NCI-H2171 treated with DMSO at 0.1 percent for 48 hours (cell line): ENCODE results near the gene SCARF1.
"Not testable (repeated sequence)": the region's sequence is repeated elsewhere in the genome, so short reads cannot be mapped to it uniquely, and the experiment has no call there.

ENCODE experiments used
- DNase-seq: peaks from one replicate; lab custom pipeline; 2025; lab: John Stamatoyannopoulos, UW

SCARF1 gene

GRCh38 chr17:1645207-1646171, at the start of gene SCARF1:
TSS of gene SCARF1 (minus strand) at chr17:1645732. CDS start at chr17:1645697, 35 bp downstream.
- no peak for DNase-seq

DNA sequence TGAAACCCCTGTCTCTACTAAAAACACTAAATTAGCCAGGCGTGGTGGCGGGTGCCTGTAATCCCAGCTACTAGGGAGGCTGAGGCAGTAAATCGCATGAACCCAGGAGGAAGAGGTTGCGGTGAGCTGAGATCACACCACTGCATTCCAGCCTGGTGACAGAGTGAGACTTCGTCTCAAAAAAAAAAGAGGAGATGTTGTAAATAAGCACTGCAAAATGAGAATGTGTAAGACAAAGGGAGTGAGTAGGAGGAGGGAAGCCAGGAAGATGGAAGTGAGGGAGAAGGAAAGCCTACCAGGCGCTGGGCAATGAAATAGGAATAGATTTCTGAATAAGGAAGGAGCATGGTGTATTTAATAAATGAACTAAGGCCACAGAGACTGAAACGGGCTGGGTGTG, 47.8 kb upstream of the SCARF1 start:
- DNase-seq = no peak

DNA sequence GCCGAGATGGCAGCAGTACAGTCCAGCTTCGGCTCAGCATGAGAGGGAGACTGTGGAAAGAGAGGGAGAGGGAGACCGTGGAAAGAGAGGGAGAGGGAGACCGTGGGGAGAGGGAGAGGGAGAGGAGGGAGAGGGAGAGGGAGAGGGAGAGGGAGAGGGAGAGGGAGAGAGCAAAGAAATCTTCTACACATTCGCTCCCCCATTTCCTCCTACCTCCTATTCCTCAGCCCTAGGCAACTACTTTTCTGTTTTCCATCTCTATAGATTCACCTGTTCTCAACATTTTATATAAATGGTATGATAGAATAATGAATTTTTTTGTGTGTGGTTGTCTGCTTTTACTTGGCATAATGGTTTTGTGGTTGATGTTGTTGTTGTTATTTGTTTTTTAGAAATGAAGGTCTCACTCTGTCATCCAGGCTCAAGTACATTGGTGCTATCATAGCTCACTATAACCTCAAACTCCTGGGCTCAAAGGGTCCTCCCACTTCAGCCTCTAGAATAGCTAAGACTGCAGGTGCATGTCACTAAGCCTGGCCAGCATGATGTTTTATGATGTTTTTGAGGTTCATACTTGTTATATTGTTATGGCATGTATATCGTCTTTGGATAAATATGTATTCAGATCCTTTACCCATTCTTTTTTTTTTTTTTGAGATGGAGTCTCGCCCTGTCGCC, 45.2 kb upstream of the SCARF1 start:
- no peak for DNase-seq

DNA sequence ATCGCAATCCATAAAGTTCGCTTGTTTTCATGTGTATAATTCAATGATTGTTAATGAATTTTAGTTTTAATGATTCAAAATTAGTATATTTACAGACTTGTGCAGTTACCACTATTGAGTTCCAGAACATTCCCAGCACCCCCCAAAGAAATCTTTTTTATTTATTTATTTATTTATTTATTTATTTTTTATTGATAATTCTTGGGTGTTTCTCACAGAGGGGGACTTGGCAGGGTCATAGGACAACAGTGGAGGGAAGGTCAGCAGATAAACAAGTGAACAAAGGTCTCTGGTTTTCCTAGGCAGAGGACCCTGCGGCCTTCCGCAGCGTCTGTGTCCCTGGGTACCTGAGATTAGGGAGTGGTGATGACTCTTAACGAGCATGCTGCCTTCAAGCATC, 42.9 kb upstream of the SCARF1 start:
- DNase-seq = not testable (repeated sequence)

- DNase-seq = no peak
These were observed 40.6 kb upstream of the SCARF1 start for GRCh38 chr17:1686086-1686485.

DNA sequence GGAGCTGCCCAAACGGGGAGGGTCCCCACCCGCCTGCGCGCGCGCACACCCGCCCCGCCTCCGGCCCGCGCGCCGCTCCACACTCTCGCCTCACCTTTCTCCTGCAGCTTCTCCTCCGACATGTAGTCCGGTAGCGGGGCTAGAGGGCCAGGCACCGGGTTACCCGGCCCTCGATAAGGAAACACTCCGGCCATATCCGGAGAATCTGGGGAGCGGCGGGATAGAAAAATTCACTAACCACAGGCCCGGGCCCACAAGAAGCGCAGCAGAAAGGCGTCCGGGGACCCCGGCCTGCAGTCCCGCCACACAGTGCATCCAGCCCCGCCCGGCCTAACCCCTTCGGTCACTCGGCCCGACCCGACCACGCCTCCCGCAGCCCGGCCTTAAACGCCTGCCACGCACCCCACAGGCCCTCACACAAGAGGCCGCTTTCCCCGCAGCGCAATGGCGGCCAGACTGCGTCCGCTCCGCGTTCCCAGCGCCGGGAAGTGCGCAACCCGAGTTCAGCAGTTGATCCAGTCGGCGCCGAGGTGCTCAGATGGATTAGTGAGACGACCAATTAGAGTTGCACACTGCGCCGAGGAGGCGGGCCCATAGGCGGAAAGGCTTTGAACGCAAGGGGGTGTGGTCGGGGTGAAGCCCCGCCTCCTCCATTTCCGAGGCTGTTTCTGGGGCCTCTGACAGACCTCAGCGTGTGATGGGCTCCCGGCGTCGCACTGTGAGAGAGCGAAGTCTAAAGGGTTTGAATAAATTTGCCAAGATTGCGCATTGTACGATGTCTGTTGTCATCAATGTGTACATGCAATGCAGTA, 39.1 kb upstream of the SCARF1 start, which contains the start of gene PRPF8:
Gene PRPF8 (minus strand): TSS at position 490 of the 812 bp plus-strand sequence. CDS start 296 bp downstream, at position 194.
- DNase-seq = peak; percentile 100

- DNase-seq = no peak
These were observed 37.9 kb upstream of the SCARF1 start for GRCh38 chr17:1683459-1683858.

GRCh38 chr17:1676401-1676800, 30.9 kb upstream of the SCARF1 start:
- DNase-seq = no peak

DNA sequence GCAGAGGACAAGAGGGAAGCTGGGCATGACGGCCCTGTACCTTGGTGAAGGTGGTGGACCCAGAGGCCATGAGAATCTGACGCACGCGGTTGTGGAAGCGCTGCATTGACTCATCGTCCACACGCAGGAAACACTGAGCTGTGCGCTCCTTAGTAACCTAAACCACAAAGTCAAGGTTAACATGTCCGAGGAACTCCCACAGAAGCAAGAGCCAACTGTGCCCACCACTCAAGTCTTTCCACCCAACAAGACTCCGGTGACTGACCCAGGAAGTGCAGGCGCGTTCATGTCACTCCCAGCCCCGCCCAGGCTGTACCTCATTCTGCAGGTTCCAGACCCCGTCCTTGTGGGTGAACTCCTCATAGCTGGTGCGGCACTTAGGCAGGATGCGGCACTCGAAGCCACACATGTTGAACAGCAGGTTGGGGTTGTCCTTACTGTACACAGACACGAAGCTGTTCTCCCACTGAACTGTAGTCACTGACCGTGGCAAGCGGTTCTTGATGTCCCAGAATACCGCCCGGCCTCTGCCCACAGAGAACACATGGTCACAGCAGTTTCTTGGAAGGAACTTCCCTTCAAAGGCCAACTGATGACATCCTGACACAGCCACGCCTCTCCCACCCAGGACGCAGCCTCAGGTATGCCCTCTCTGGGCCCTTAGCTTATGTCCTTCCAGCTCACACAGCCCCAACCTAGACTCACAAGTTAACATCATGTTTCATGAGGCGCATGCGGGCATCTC, 27.7 kb upstream of the SCARF1 start:
- DNase-seq = no peak

- DNase-seq = not testable (repeated sequence)
These were observed 18.4 kb upstream of the SCARF1 start for GRCh38 chr17:1663934-1664333.

DNA sequence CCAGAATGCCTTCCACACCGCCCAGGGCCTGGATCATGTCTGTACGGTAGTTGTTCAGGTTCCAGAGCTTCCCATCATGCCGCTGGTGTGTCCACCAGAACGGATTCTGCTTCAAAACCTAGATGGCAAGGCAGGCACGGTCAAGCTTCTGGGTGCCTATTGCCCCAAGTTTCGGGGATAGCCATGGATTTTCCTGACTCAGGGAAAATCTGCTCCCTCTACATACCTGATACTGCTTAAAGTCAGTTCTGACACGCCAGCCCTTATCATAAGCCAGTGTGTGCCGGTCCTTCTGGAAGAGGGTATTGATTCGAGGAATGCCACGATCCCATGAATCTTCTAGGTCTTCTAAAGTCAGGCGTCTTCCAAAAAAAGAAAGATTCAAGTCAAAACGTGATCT, 15.5 kb upstream of the SCARF1 start:
- DNase-seq = no peak

DNA sequence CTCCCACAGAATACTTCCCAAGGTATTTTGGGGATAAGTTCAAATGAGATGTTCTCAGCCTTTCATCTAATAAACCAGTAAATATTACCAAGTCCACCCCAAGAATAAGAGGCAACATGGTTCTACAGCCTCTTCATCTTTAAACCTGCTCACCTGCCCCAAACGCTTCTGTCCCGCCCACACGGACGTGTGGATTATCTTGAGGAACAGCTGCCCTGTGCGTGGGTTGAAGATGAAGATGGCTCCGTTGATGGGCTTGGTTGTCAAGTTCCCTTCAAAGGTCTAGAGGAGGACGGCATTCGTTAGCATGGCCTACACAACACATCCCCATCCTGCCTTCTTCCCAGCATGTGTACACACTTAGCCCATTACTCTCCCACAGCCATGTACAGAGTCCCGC, 12.6 kb upstream of the SCARF1 start:
- DNase-seq = no peak

GRCh38 chr17:1653735-1654134, 8.2 kb upstream of the SCARF1 start:
- no peak for DNase-seq

DNA sequence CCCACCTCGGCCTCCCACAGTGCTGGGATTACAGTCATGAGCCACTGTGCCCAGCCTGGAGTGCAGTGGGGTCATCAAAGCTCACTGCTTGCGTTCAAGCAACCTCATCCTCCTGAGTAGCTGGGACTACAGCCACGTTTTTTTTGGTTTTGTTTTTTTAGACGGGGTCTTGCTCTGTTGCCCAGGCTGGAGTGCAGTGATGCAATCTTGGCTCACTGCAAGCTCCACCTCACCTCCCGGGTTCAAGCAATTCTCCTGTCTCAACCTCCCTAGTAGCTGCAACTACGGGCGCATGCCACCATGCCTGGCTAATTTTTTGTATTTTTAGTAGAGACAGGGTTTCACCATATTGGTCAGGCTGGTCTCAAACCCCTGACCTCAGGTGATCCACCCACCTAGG, 7.3 kb upstream of the SCARF1 start:
- DNase-seq = not testable (repeated sequence)

GRCh38 chr17:1651559-1651844, 6.0 kb upstream of the SCARF1 start:
- no peak for DNase-seq

- DNase-seq = no peak
These were observed 5.4 kb upstream of the SCARF1 start for GRCh38 chr17:1650731-1651558.

- DNase-seq = peak; percentile 57
These were observed 4.4 kb upstream of the SCARF1 start, which contains the start of gene RILP for GRCh38 chr17:1649844-1650501. TSS of gene RILP (minus strand) at chr17:1649866. CDS start at chr17:1649804, 62 bp downstream.

DNA sequence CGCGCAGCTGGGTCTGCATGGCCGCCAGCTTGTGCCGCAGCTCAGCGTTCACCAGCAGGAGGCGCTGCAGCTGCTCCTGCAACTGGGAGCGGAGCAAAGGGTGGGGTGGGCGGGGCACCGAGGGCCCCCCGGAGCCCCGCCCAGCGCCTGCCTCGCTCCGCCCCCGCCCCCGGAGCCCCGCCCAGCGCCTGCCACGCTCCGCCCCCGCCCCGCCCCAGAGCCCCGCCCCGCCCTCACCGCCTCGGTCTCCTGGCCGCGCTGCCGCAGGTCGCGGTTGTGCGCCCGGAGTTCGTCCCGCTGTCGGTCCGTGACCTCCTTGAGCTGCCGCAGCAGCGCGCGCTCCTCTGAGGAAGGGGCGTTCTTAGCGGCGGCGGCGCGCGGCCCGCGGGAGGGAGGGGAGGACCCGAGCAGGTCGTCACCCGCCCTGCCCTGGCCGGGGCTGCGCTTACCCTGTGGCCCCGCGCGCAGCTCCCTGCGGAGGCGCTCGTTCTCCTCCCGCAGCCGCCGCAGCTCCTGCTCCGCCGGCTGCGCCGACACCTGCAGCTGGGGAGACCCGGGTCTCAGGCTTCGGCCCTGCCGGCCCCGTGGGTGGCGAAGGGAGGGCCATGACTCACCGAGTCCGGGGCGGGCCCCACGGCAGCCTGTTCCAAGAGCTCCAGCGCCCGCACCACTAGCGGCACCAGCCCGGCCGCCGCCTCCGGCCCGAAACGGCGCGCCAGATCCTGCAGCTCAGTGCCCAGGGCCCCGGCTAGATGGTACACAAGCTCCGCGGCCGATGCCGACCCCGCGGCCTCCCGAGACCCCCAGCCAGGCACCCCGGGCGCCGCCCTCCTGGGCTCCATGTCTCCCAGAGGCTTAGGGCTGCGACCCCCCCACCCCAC, 3.7 kb upstream of the SCARF1 start:
- peak; percentile 94 for DNase-seq
